ENCODE results near the gene ACVR1.

DNA sequence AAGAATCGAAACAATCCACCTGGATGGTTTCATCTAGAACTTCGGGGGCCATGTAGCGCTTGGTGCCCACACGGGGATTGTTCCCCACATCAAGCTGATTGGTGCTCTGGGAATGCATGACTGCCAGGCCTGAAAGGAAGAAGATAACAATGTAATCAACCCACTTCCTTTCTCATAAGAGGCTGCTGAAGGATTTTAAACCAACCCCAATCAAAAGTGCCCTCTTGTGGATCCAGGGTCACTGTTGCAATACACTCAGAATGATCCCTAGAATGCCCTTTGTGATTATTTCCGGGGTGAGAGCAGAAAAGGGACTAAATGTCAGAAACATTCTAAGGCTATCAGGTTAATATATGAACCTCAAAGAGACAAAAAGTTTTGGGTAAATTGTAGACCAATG lies 115.2 kb downstream of the ACVR1 start:
- TF ChIP-seq, protein P1, sequence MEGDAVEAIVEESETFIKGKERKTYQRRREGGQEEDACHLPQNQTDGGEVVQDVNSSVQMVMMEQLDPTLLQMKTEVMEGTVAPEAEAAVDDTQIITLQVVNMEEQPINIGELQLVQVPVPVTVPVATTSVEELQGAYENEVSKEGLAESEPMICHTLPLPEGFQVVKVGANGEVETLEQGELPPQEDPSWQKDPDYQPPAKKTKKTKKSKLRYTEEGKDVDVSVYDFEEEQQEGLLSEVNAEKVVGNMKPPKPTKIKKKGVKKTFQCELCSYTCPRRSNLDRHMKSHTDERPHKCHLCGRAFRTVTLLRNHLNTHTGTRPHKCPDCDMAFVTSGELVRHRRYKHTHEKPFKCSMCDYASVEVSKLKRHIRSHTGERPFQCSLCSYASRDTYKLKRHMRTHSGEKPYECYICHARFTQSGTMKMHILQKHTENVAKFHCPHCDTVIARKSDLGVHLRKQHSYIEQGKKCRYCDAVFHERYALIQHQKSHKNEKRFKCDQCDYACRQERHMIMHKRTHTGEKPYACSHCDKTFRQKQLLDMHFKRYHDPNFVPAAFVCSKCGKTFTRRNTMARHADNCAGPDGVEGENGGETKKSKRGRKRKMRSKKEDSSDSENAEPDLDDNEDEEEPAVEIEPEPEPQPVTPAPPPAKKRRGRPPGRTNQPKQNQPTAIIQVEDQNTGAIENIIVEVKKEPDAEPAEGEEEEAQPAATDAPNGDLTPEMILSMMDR (IDR thresholded peaks at IDR 0.05): no peak
- no peak for TF ChIP-seq POLR2A (IDR thresholded peaks at IDR 0.05)

All from esophagus squamous epithelium (tissue), 4 donors.